Measurements from ENCODE around the gene ZDHHC14.

- TF ChIP-seq CTCF (IDR thresholded peaks at IDR 0.05) = no peak
- no peak for TF ChIP-seq POLR2A (IDR thresholded peaks at IDR 0.05)
- no peak for TF ChIP-seq EP300 (IDR thresholded peaks at IDR 0.05)
These were observed 56.0 kb downstream of the ZDHHC14 start for GRCh38 chr6:157436944-157437336.
